GM18873 (cell line): ENCODE results near the gene RBP5.
A peak's percentile ranks its signal among the peaks of the same experiment; 100 is the strongest.
"Not testable (repeated sequence)": the region's sequence is repeated elsewhere in the genome, so short reads cannot be mapped to it uniquely, and the experiment has no call there.

Experiments used
- ATAC-seq: cut with Tn5 transposase; IDR thresholded peaks from one replicate; pipeline ENCODE4 v1.9.1; 2021; ENCODE audit warnings: mild to moderate bottlenecking, moderate library complexity, moderate number of reproducible peaks; ENCODE audit not compliant: unreplicated experiment, low FRiP score

Gene RBP5

GRCh38 chr12:7125632-7126227 is 3.0 kb downstream of the RBP5 start:
- no peak for ATAC-seq

- no peak for ATAC-seq
These were observed 4.7 kb downstream of the RBP5 start for GRCh38 chr12:7123806-7124522.

GRCh38 chr12:7122811-7123769 is 5.6 kb downstream of the RBP5 start:
- no peak for ATAC-seq

- ATAC-seq, result no peak
These were observed 7.4 kb downstream of the RBP5 start for GRCh38 chr12:7121324-7121723.

- no peak for ATAC-seq
These were observed 8.5 kb downstream of the RBP5 start for GRCh38 chr12:7120166-7120565.

GRCh38 chr12:7118881-7119280 is 9.8 kb downstream of the RBP5 start:
- no peak for ATAC-seq

GRCh38 chr12:7117670-7118069 is 11.0 kb downstream of the RBP5 start:
- ATAC-seq, result no peak

GRCh38 chr12:7116916-7117315 is 11.8 kb downstream of the RBP5 start:
- ATAC-seq, result no peak

- no peak for ATAC-seq
These were observed 12.5 kb downstream of the RBP5 start for GRCh38 chr12:7116196-7116595.

GRCh38 chr12:7114851-7115250 is 13.8 kb downstream of the RBP5 start:
- no peak for ATAC-seq

GRCh38 chr12:7114008-7114407 is 14.7 kb downstream of the RBP5 start:
- no peak for ATAC-seq

- no peak for ATAC-seq
These were observed 15.3 kb downstream of the RBP5 start for GRCh38 chr12:7113389-7113871.

GRCh38 chr12:7112041-7112440 is 16.6 kb downstream of the RBP5 start:
- ATAC-seq, result no peak

GRCh38 chr12:7110661-7111060 is 18.0 kb downstream of the RBP5 start:
- ATAC-seq, result no peak

GRCh38 chr12:7109572-7109920 is 19.1 kb downstream of the RBP5 start:
- no peak for ATAC-seq

GRCh38 chr12:7108796-7109571 is 19.7 kb downstream of the RBP5 start, which contains the start of gene C1RL:
C1RL (minus strand) TSS chr12:7109214; CDS start chr12:7109180, 34 bp downstream.
- ATAC-seq, result no peak

GRCh38 chr12:7108003-7108795 is 20.5 kb downstream of the RBP5 start:
- peak; percentile 72 for ATAC-seq

GRCh38 chr12:7107636-7108002 is 21.1 kb downstream of the RBP5 start:
- ATAC-seq, result no peak

GRCh38 chr12:7107181-7107580 is 21.5 kb downstream of the RBP5 start:
- not testable (repeated sequence) for ATAC-seq

- ATAC-seq, result no peak
These were observed 22.6 kb downstream of the RBP5 start for GRCh38 chr12:7106082-7106481.
